Endothelial cell of umbilical vein (primary cell): ENCODE measurements around the gene MOG. TPM values are rescaled to one million over a fixed set of nuclear protein-coding genes. Genes with fewer than 3 reads are reported as not detected.

Experiments
- BruUV-seq: library from RNA; stranded (reverse); fragments of 400-500 nt; replicated peaks from 2 replicates; lab custom pipeline; 2021; lab: Mats Ljungman, UMichigan
- CTCF ChIA-PET: fragments of 300-600, 350-600 bp; sonication (Branson Sonifier 250); formaldehyde crosslinking; loops from one replicate; lab custom pipeline; 2021; ENCODE audit warnings: antibody characterized with exemption, inconsistent platforms; lab: Charles Lee
- POLR2A ChIA-PET: fragments of 300-600, 350-600 bp; sonication (Branson Sonifier 250); formaldehyde crosslinking; loops from one replicate; lab custom pipeline; 2021; ENCODE audit warnings: antibody characterized with exemption, inconsistent platforms; lab: Charles Lee
- DNase-seq: peaks from one replicate; pipeline ENCODE4 v3.0.0-alpha.2; 2011; ENCODE audit warnings: low read depth, low spot score
- FAIRE-seq: peaks from 2 replicates; lab custom pipeline; 2011; peaks lifted over from hg19 to GRCh38; lab: Jason Lieb, UNC
- H2AFZ ChIP-seq: 2 replicates; pipeline ENCODE4 v1.6.0; 2012; ENCODE audit warnings: low read depth, low read length, control low read depth, inconsistent platforms
- H3K27ac ChIP-seq: 2 replicates; pipeline ENCODE4 v1.5.1; 2011; ENCODE audit warnings: low read depth, mild to moderate bottlenecking, control low read depth, low read length, moderate library complexity; ENCODE audit not compliant: insufficient read depth
- H3K27me3 ChIP-seq, 2 experiments: 2 replicates each; pipeline versions ENCODE4 v1.6.0 to v1.6.1; 2011; ENCODE audit warnings: low read length in 2 of 2, mixed read lengths in 1 of 2; ENCODE audit not compliant: control insufficient read depth in 2 of 2, insufficient read depth in 2 of 2
- H3K36me3 ChIP-seq, 2 experiments: 2 replicates in 1 of 2; 3 replicates in 1 of 2; pipeline ENCODE4 v1.5.1; 2011; ENCODE audit warnings: low read length in 2 of 2, mild to moderate bottlenecking in 1 of 2, moderate library complexity in 1 of 2; ENCODE audit not compliant: control insufficient read depth in 2 of 2, insufficient read depth in 2 of 2; ENCODE audit errors: extremely low read depth in 1 of 2
- H3K4me1 ChIP-seq: 3 replicates; pipeline ENCODE4 v1.5.1; 2011; ENCODE audit warnings: mild to moderate bottlenecking, low read length; ENCODE audit not compliant: control insufficient read depth, insufficient read depth; ENCODE audit errors: extremely low read depth
- H3K4me2 ChIP-seq: 2 replicates; pipeline ENCODE4 v1.6.1; 2011; ENCODE audit warnings: low read length, control low read depth, mixed read lengths; ENCODE audit not compliant: insufficient read depth
- H3K4me3 ChIP-seq, 3 experiments: fragments of 200-600 bp in 1 of 3; sonication (generic), shearing (Covaris generic) in 1 of 3; replicated peaks in 1 of 3; 2 replicates each; pipeline ENCODE4 v1.5.1; 2011 to 2016; ENCODE audit warnings: control low read depth in 3 of 3, low read length in 3 of 3, mild to moderate bottlenecking in 2 of 3, inconsistent platforms in 1 of 3, low read depth in 1 of 3, moderate library complexity in 1 of 3; ENCODE audit not compliant: insufficient read depth in 1 of 3
- H3K79me2 ChIP-seq: 2 replicates; pipeline ENCODE4 v1.6.0; 2012; ENCODE audit warnings: low read length, inconsistent platforms; ENCODE audit not compliant: control insufficient read depth, insufficient read depth
- H3K9ac ChIP-seq: replicated peaks from 2 replicates; pipeline ENCODE3; 2011; ENCODE audit warnings: low read length, control low read depth; ENCODE audit not compliant: insufficient read depth; ENCODE audit errors: extremely low read depth
- H3K9me1 ChIP-seq: replicated peaks from 3 replicates; pipeline ENCODE4 v1.6.0; 2011; ENCODE audit warnings: mild to moderate bottlenecking, low read length; ENCODE audit not compliant: control insufficient read depth, insufficient read depth; ENCODE audit errors: extremely low read depth
- H3K9me3 ChIP-seq: replicated peaks from 2 replicates; pipeline ENCODE4 v1.5.1; 2012; ENCODE audit warnings: low read length, inconsistent platforms; ENCODE audit not compliant: control insufficient read depth, insufficient read depth
- H4K20me1 ChIP-seq: replicated peaks from 2 replicates; pipeline ENCODE3; 2011; ENCODE audit warnings: mild to moderate bottlenecking, low read length; ENCODE audit not compliant: control insufficient read depth, insufficient read depth; ENCODE audit errors: extremely low read depth
- EZH2 ChIP-seq: IDR thresholded peaks from 2 replicates; pipeline ENCODE4 v1.6.1; 2012; ENCODE audit warnings: borderline replicate concordance, low read depth, mild to moderate bottlenecking, moderate library complexity, low read length, inconsistent platforms; ENCODE audit not compliant: severe bottlenecking
- JUN ChIP-seq: IDR thresholded peaks from 2 replicates; pipeline ENCODE4 v1.6.1; 2011; ENCODE audit warnings: borderline replicate concordance, low read depth; ENCODE audit not compliant: insufficient read length, insufficient read depth
- POLR2A ChIP-seq: IDR thresholded peaks from 2 replicates; pipeline ENCODE4 v1.6.1; 2012; ENCODE audit warnings: low read depth, mild to moderate bottlenecking, control low read depth, low read length
- dilution Hi-C: fragments of 300-500 bp; cut with MboI; formaldehyde crosslinking; loops from one replicate; pipeline ENCODE4 v1.15.0; 2019; ENCODE audit warnings: low sequenced_read_pairs; ENCODE audit not compliant: extremely low pct_ligation_motif_present
- intact Hi-C: fragments of 100-400 bp; cut with micrococcal nuclease; formaldehyde crosslinking; loops from one replicate; pipeline ENCODE4 v1.10.0; 2022
- polyA plus RNA-seq, 4 experiments: library from polyadenylated mRNA; depleted of rRNA in 3 of 4; stranded (reverse) in 3 of 4; unstranded in 1 of 4; fragments of >200 nt; gene quantifications; 2 replicates each; pipeline versions ENCODE4 v1.2.1 to v1.2.3, GENCODE V29; 2011 to 2012; ENCODE audit warnings: missing spikeins in 1 of 4
- small RNA-seq: library from RNA; depleted of rRNA; stranded (forward); fragments of <200 nt; gene quantifications from one replicate; pipeline ENCODE3, GENCODE V24; 2012; ENCODE audit warnings: low replicate concordance, low read depth; ENCODE audit not compliant: insufficient read depth, insufficient read length
- total RNA-seq: library from RNA; stranded (reverse); gene quantifications from 2 replicates; pipeline ENCODE4 v1.2.3, GENCODE V29; 2021

The MOG gene
- total and polyA plus RNA-seq, 2 donors (not counting 3 experiments of a cell fraction or from before 2014, with no cell fraction given): not detected

- no peaks in the 10 kb centered on the region for H3K9me1 ChIP-seq
- no peak for FAIRE-seq
- no peaks in the 10 kb centered on the region for H3K4me1 ChIP-seq
- no peaks in the 10 kb centered on the region for H3K36me3 ChIP-seq
- H3K9me3 ChIP-seq: no peaks in the 10 kb centered on the region
- no peak for TF ChIP-seq JUN
- no peak for TF ChIP-seq POLR2A
- no peak for TF ChIP-seq EZH2
- no TSS peak for BruUV-seq
- H3K79me2 ChIP-seq: no peaks in the 10 kb centered on the region
- H3K4me3 ChIP-seq: no peak overlapping the region
- H2AFZ ChIP-seq: no peak overlapping the region
- DNase-seq: no peak
- ChIA-PET CTCF (no interaction called here), POLR2A (no interaction called here)
- no peak overlapping the region for H3K4me2 ChIP-seq
- dilution Hi-C loops: no loop called here
- no peaks in the 10 kb centered on the region for H4K20me1 ChIP-seq
- H3K27me3 ChIP-seq: peaks cover 16 to 32% of the 10 kb centered on the region in 2 experiments
- H3K27ac ChIP-seq: no peak overlapping the region
- intact Hi-C loops: no loop called here
- H3K9ac ChIP-seq: no peak overlapping the region
Observed at GRCh38 chr6:29720863-29721262, 64.0 kb downstream of the MOG start.

Small RNA genes within 50 kb of the gene (small RNA-seq; reads per million reads assigned to genes)
- not detected for gene SUMO2P1

Other genes with a start within 250 kb of the MOG start
- gene OR12D1, start 242.2 kb upstream of the MOG start, total RNA-seq: not detected in 2 replicates
- gene OR12D1, start 242.2 kb upstream of the MOG start, polyA plus RNA-seq: not detected in 2 replicates
- gene OR10C1, start 217.8 kb upstream of the MOG start, total RNA-seq: not detected in 2 replicates
- gene OR10C1, start 217.8 kb upstream of the MOG start, polyA plus RNA-seq: not detected in 2 replicates
- not detected in 2 replicates for gene OR11A1, start 200.0 kb upstream of the MOG start, total RNA-seq
- gene OR11A1, start 200.0 kb upstream of the MOG start, polyA plus RNA-seq: not detected in 2 replicates
- not detected in 2 replicates for gene OR2H1, start 199.9 kb upstream of the MOG start, total RNA-seq
- not detected in 2 replicates for gene OR2H1, start 199.9 kb upstream of the MOG start, polyA plus RNA-seq
- gene MAS1L, start 169.1 kb upstream of the MOG start, total RNA-seq: not detected in 2 replicates
- not detected in 2 replicates for gene MAS1L, start 169.1 kb upstream of the MOG start, polyA plus RNA-seq
- gene UBD, start 97.4 kb upstream of the MOG start, total RNA-seq: 0.31 TPM in 1 of 2 replicates, not detected in the other
- 0.10 and 0.13 TPM in 2 replicates for gene UBD, start 97.4 kb upstream of the MOG start, polyA plus RNA-seq
- gene OR2H2, start 72.0 kb upstream of the MOG start, total RNA-seq: not detected in 2 replicates
- gene OR2H2, start 72.0 kb upstream of the MOG start, polyA plus RNA-seq: not detected in 2 replicates
- gene GABBR1, start 23.9 kb upstream of the MOG start, total RNA-seq: 50.8 and 52.1 TPM in 2 replicates
- gene GABBR1, start 23.9 kb upstream of the MOG start, polyA plus RNA-seq: 43.6 and 53.1 TPM in 2 replicates
- not detected in 2 replicates for gene ZFP57, start 24.1 kb downstream of the MOG start, total RNA-seq
- 0.07 TPM in 1 of 2 replicates, not detected in the other for gene ZFP57, start 24.1 kb downstream of the MOG start, polyA plus RNA-seq
- gene HLA-F, start 66.3 kb downstream of the MOG start, total RNA-seq: 1.6 and 2.8 TPM in 2 replicates
- 1.5 and 1.8 TPM in 2 replicates for gene HLA-F, start 66.3 kb downstream of the MOG start, polyA plus RNA-seq
- gene HLA-G, start 170.7 kb downstream of the MOG start, total RNA-seq: 0.24 TPM in 1 of 2 replicates, not detected in the other
- gene HLA-G, start 170.7 kb downstream of the MOG start, polyA plus RNA-seq: not detected in 2 replicates